SJSA1 (cell line): Measurements from ENCODE around the gene MAGED2. TPM values are rescaled to one million over a fixed set of nuclear protein-coding genes. Genes with fewer than 3 reads are reported as not detected.
"Not testable (repeated sequence)": the region's sequence is repeated elsewhere in the genome, so short reads cannot be mapped to it uniquely, and the experiment has no call there.

Experiments
- DNase-seq, 2 experiments: peaks; one replicate each; pipeline ENCODE4 v3.0.0-alpha.2; 2015 to 2020; ENCODE audit warnings: low spot score in 2 of 2, low read depth in 1 of 2
- H3K27ac ChIP-seq: fragments of 250-450 bp; sonication (Bioruptor Pico); 2 replicates; pipeline ENCODE4 v1.5.1; 2020; ENCODE audit warnings: mild to moderate bottlenecking, moderate library complexity
- H3K27me3 ChIP-seq: fragments of 250-450 bp; sonication (Bioruptor Pico); replicated peaks from 2 replicates; pipeline ENCODE4 v1.5.1; 2020; ENCODE audit warnings: mild to moderate bottlenecking, moderate library complexity
- H3K36me3 ChIP-seq: fragments of 250-450 bp; sonication (Bioruptor Pico); 2 replicates; pipeline ENCODE4 v1.5.1; 2020; ENCODE audit warnings: mild to moderate bottlenecking
- H3K4me1 ChIP-seq: fragments of 250-450 bp; sonication (Bioruptor Pico); replicated peaks from 2 replicates; pipeline ENCODE4 v1.6.1; 2021; ENCODE audit warnings: mild to moderate bottlenecking
- H3K4me3 ChIP-seq: fragments of 250-450 bp; sonication (Bioruptor Pico); 2 replicates; pipeline ENCODE4 v1.5.1; 2020; ENCODE audit warnings: mild to moderate bottlenecking
- H3K9me3 ChIP-seq: fragments of 250-450 bp; sonication (Bioruptor Pico); replicated peaks from 2 replicates; pipeline ENCODE4 v1.5.1; 2020; ENCODE audit warnings: mild to moderate bottlenecking
- total RNA-seq: library from RNA; depleted of rRNA; stranded (reverse); fragments of >200 nt; shearing (Covaris generic); gene quantifications from 2 replicates; pipeline ENCODE4 v1.2.3, GENCODE V29; 2014; rRNA removed

Gene MAGED2
- total RNA-seq, 1 experiment from 2014 or later = 179 TPM

- H3K9me3 ChIP-seq = no peaks in the 10 kb centered on the region
- no peaks in the 10 kb centered on the region for H3K4me1 ChIP-seq
- H3K27ac ChIP-seq = no peak overlapping the region
- H3K4me3 ChIP-seq = no peak overlapping the region
- no peaks in the 10 kb centered on the region for H3K36me3 ChIP-seq
- no peaks in the 10 kb centered on the region for H3K27me3 ChIP-seq
- no peak for DNase-seq
Measured at GRCh38 chrX:54826598-54826997, 19.1 kb downstream of the MAGED2 start.

DNA sequence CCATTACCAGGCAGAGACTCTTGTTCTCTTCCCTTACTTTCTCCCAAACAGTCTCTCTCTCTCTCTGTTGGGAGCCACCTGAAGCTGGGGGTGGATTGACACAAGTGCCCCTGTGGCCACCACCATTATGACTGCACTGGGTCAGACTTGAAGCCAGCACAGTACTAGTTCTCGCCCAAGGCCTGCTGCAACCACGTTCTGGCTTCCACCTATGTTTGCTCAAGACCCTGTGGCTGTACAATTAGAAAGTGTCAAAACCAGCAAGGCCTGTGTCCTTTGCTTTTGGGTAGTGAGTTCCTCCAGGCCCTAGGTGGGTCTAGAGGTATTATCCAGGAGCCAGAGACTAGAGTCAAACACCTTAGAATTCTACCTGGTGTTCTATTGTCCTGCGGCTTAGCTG, 31.0 kb downstream of the MAGED2 start:
- no peak overlapping the region for H3K4me3 ChIP-seq
- no peak for DNase-seq
- no peak overlapping the region for H3K27ac ChIP-seq
- no peaks in the 10 kb centered on the region for H3K27me3 ChIP-seq
- no peaks in the 10 kb centered on the region for H3K36me3 ChIP-seq
- H3K4me1 ChIP-seq = no peaks in the 10 kb centered on the region
- no peaks in the 10 kb centered on the region for H3K9me3 ChIP-seq

DNA sequence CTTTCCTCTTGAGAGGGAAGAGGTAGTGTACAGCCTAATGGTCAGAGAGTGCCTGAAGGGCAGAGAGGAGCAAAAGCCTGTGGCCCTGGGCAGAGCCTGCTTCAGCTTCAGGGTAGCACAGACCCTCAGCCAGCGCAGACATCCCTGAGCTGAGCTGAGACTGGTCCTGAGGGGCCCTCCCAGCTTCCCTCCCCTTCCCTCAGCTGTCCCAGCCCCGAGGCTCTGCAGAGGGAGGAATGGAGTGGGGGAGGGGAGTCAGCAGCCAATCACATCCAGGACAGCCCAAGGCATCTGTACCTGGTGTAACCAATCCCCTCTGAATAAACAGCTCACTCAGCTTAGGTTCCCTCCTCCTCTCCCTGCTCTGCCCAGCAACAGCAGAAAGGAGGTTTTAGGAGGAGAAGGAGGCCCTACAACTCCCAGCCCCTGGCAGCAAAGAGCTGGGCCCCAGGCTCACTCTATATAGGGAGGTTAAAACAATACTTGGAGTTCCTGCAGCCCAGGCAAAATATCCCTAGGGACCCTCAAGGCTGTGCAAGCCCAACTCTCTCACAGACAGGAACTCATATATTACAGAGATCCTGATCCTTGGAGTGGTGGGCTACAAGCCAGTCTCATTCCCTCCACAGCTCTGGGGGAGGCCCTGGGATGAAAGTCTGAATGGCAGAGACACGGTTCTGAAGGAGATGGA, 33.8 kb downstream of the MAGED2 start:
- not testable (repeated sequence) for H3K4me3 ChIP-seq, H3K4me1 ChIP-seq, DNase-seq, H3K36me3 ChIP-seq, H3K9me3 ChIP-seq, H3K27ac ChIP-seq, H3K27me3 ChIP-seq

DNA sequence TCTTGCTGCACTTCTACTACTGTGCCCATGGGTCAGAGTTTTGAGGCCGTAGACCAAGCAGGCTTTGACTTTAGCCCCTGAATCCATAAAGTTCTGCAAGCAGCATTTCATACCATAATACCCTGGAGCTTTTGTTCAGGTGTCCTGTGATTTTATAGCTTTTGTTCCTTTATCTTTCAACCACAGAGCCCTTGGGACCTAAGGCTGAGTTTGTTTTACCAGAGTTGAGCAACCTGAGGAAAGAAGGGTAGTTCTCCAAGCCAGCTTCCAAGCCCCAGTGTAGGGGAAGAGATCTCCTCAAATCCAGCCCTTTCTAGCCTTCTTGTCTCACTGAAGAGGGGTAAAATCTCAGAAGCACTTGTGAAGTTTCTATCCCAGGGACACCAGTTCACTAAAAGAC, 35.1 kb downstream of the MAGED2 start:
- DNase-seq = no peak
- Histone ChIP-seq H3K4me1 (no peaks in the 10 kb centered on the region), H3K27ac (no peak overlapping the region), H3K36me3 (no peaks in the 10 kb centered on the region), H3K9me3 (no peaks in the 10 kb centered on the region), H3K27me3 (no peaks in the 10 kb centered on the region), H3K4me3 (no peak overlapping the region)

DNA sequence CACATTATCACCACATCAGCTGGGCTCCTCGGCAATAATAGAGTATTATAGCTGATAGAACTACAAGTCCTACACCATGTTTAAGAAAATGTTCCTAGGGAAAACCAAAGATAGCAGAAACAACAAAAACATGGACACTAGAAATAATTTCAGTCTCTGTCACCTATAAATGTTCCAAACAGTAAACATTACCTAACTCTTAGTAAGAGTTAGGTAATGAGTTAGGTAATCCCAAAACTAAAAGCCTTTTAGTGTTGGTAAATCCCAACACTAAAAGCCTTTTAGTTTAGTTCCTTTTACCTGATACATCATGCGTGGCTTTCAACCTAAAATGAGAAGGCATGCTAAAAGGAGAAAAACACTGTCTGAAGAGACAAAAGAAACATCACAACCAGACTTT, 35.5 kb downstream of the MAGED2 start:
- Histone ChIP-seq H3K36me3 (no peaks in the 10 kb centered on the region), H3K27ac (no peak overlapping the region), H3K9me3 (no peaks in the 10 kb centered on the region), H3K27me3 (no peaks in the 10 kb centered on the region), H3K4me1 (no peaks in the 10 kb centered on the region), H3K4me3 (no peak overlapping the region)
- DNase-seq = no peak

GRCh38 chrX:54847700-54848099, 40.2 kb downstream of the MAGED2 start:
- H3K36me3 ChIP-seq, H3K27me3 ChIP-seq, H3K9me3 ChIP-seq, DNase-seq, H3K4me1 ChIP-seq, H3K27ac ChIP-seq, H3K4me3 ChIP-seq: not testable (repeated sequence)

GRCh38 chrX:54865208-54865607, 57.7 kb downstream of the MAGED2 start:
- Histone ChIP-seq H3K4me1 (no peaks in the 10 kb centered on the region), H3K9me3 (no peaks in the 10 kb centered on the region), H3K36me3 (no peaks in the 10 kb centered on the region), H3K27me3 (no peaks in the 10 kb centered on the region), H3K4me3 (no peak overlapping the region), H3K27ac (no peak overlapping the region)
- no peak for DNase-seq

Other genes starting within 250 kb of the MAGED2 start
- gene ITIH6, start 9.5 kb upstream of the MAGED2 start, total RNA-seq = not detected in 2 replicates
- 13.6 and 25.3 TPM in 2 replicates for gene TRO, start 113.1 kb downstream of the MAGED2 start, total RNA-seq
- not detected in 2 replicates for gene PFKFB1, start 186.4 kb downstream of the MAGED2 start, total RNA-seq
- gene APEX2, start 192.6 kb downstream of the MAGED2 start, total RNA-seq = 13.1 and 15.7 TPM in 2 replicates
- gene ALAS2, start 223.2 kb downstream of the MAGED2 start, total RNA-seq = not detected in 2 replicates